GM21447 (cell line): ENCODE results near the gene RARRES2.
A peak's percentile ranks its signal among the peaks of the same experiment; 100 is the strongest.

Experiments
- ATAC-seq: cut with Tn5 transposase; IDR thresholded peaks from one replicate; pipeline ENCODE4 v1.9.1; 2021; ENCODE audit not compliant: unreplicated experiment

RARRES2 gene

GRCh38 chr7:150377196-150377595 lies 35.8 kb upstream of the RARRES2 start:
- ATAC-seq: no peak

DNA sequence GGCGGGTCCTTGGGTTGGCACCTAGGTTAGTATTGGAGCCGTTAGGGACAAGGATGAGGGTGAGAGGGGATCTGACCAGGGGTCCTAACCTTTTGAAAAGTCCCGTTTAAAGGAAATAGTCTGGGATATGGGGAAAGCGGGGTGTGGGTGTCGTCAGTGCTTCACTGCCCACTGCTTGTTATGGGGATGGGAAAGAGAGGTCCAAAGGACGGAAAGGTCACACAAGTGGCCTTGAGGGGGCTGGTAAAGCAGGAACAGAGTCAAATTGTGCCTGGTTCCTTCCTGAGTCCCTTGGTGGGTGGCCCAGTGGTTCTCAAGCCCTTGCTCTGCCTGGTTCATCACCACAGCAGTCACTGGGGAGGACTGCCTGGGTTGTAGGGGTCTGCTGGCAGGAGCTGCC lies 35.1 kb upstream of the RARRES2 start:
- ATAC-seq: no peak

- ATAC-seq: peak; percentile 18
These were observed 34.5 kb upstream of the RARRES2 start for GRCh38 chr7:150375662-150376521.

GRCh38 chr7:150374472-150374871 lies 33.0 kb upstream of the RARRES2 start:
- no peak for ATAC-seq

GRCh38 chr7:150374026-150374425 lies 32.6 kb upstream of the RARRES2 start:
- ATAC-seq: no peak

GRCh38 chr7:150373049-150373801 lies 31.8 kb upstream of the RARRES2 start:
- ATAC-seq: no peak

GRCh38 chr7:150372271-150373048 lies 31.0 kb upstream of the RARRES2 start:
- no peak for ATAC-seq

GRCh38 chr7:150371996-150372270 lies 30.5 kb upstream of the RARRES2 start:
- no peak for ATAC-seq

- ATAC-seq: no peak
These were observed 29.9 kb upstream of the RARRES2 start for GRCh38 chr7:150371131-150371995.

DNA sequence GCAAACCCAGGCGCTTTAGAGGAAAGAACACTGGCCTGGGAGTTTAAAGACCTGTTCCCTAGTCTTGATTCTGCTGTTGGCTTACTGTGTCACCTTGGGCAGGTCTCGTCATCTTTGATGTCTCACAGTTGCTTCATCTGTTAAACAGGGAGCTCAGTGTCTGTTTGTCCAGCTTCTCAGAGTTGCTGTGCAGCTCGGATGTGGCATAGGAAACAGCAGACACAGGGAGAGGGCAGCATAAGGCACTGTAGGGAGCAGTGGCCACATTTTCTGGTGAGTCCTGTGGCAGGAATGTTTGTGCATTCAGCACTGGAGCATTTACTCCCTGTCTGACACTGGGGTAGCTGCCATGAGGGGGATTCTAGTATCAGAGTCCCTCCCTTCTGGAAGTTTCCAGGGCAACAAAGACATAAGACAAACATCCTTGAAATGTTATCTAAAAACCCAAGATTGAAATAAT lies 29.2 kb upstream of the RARRES2 start:
- no peak for ATAC-seq

DNA sequence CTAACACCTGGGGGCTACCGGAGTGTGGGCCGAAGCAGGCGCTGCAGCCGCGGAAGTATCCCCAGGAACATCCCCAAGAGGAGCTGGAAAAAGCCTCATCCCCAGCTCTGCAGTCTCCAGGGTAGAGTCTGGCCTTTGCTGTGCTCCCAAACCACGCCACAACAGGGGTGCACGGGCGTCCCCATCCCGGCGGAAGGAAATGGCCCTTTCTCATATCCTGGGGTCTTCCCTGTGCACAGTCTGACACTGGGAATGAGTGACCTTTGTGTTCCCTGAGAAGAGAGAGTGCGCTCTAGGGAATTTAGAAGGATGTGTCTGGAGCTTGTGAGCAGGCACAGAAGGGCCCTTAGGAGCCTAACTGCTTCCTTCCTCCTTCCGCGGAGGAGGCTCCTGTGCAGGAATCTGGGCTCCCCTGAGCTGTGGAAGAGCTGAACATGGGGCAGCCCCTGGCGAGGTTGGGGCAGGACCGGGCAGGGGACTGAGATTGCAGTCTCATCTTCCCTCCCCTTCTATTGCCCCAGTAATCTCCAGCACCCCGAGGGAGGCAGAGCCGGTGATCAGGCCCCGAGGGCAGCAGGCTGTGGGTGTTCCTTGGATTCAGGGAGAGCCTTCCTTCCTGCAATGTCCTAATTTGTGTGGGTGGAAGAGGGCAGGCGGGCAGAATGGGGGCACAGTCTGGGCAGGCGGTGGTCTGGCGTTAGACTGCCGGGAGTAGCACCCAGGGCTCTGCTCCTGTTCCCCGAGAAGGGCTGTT lies 28.5 kb upstream of the RARRES2 start:
- ATAC-seq: peak; percentile 0

DNA sequence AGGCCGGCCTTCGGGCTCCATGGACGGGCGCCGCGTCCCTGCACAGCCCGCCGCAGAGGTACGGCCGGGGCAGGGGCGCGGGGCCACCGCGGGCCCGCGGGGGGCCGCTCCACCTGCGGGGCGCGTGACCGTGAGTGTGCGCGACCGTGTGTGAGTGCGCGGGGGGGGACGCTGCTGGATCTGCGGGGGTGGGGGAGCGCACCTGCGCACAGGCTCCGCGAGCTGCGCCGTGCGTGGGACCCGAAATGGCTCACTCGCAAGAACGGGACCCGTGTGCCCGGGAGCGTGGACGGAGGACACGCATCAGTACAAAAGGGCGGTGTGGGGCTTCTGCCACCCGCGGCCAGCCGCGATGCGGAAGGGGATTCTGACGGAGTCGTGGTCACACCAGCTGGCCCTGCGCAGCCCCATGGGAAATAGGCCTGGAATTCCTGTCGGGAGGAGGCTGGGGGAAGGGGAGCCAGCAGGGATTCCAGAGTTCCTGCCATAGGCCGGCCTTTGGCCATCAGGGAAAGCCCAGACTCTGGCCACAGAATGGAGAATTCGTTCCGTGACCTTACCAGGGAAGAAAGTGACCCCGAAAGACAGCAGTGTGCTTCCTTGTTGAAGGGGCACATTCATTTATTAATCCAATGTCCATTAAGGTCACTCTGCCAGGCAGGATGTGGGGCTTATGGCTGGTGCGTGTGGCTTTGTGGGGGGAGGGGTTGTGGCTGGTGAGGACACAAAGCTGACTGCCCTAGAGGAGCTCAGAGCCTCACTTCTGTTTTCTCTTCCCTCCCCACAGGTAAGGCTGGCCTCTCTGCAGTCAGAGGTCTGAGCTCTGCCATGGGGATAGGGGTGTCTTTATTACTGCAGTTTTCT lies 27.7 kb upstream of the RARRES2 start:
- ATAC-seq: peak; percentile 41

- ATAC-seq: peak; percentile 39
These were observed 26.9 kb upstream of the RARRES2 start, which contains the start of gene REPIN1 for GRCh38 chr7:150368096-150368883. REPIN1 (plus strand) TSS chr7:150368822; CDS start chr7:150369712, 890 bp downstream.

DNA sequence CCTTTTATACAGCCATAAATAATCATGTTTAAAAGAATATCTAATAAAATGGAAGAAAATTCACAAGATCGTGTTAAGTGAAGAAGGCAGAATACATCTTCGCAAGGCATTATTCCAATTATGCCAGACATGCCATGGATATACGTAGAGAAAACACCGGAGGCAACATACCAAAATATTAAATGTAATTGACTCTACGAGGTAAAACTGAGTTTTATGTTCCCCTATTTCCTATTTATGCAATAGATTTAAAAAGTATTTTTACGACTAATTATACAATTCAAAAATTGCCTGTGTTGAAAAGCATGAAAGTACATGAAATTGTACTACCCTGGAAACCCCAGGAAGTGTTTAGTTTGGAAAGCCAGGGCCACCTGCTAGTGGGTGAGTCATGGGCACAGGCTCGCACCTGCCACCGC lies 26.3 kb upstream of the RARRES2 start:
- no peak for ATAC-seq

DNA sequence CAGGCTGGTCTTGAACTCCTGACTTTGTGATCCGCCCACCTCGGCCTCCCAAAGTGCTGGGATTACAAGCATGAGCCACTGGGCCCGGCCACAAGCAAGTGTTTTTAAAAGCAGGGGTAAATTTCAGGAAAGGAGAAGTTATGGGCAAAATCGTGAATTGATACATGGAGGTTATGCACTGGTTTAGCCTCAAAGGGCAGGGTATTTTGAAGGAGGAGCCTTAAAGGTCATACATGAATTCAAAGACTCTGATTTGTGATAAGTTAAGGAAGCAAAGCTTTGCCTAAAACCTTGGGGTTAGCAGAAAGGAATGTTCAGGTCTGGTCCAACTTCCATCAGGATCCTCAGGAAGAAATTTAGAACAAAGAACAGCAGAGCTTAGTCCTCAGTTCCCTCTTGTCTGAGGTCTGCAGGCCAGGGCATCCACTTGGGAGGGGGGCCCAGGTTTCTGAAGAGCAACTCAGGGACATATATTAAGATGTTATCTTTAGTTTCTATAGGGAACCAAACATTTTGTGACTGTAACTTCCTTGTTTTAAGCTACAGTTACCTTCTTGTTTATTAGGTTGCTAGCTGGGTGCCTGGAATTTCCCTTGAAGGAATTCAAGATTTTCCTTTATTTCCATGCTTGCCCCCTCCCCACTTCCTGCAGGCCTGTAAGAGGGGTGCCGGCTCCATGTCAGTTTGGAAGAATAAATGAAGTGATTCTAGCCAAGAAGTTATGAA lies 24.4 kb upstream of the RARRES2 start:
- no peak for ATAC-seq

DNA sequence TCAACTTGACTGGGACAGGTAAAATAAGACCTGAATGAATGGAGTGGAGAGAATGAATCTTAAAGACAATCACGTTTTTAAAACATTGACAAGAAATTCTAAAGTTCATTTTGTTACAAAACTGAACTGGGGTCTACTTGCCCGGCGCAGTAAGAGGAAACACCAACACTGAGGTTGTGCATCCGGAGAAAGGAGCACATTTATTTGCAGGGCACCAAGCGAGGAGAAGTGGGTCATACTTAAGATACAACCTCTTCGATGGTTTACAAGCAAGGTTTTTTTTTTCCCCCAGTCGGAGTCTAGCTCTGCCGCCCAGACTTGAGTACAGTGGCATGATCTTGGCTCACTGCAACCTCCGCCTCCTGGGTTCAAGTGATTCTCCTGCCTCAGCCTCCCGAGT lies 23.8 kb upstream of the RARRES2 start:
- ATAC-seq: no peak

- ATAC-seq: peak; percentile 41
These were observed 22.4 kb upstream of the RARRES2 start for GRCh38 chr7:150363872-150364271.
